Body of pancreas (tissue), 4 donors: Measurements from ENCODE around the gene SERPINB1. TPM values are rescaled to one million over a fixed set of nuclear protein-coding genes. Genes with fewer than 3 reads are reported as not detected.

Source experiments
- ATAC-seq: fragments of 150-250 bp; one replicate; pipeline ENCODE4 v1.9.1; 2016
- DNase-seq, 4 donors: peaks; one replicate each; pipeline ENCODE4 v3.0.0-alpha.2; 2019
- H3K27ac ChIP-seq, 4 donors: fragments of 200-600 bp; sonication (generic); 1 replicate in 3 of 4; 2 replicates in 1 of 4; pipeline versions ENCODE4 v1.5.1 to v1.6.1; 2016 to 2019; ENCODE audit warnings: mild to moderate bottlenecking in 1 of 4, mixed read lengths in 1 of 4, moderate library complexity in 1 of 4
- H3K27me3 ChIP-seq, 2 donors: fragments of 200-600 bp; sonication (generic); one replicate each; pipeline ENCODE4 v1.6.0; 2016; ENCODE audit warnings: mild to moderate bottlenecking in 1 of 2
- H3K36me3 ChIP-seq, 2 donors: fragments of 200-600 bp; sonication (generic); replicated peaks in 1 of 2; 2 replicates each; pipeline ENCODE4 v1.5.1; 2016; ENCODE audit warnings: low read depth in 2 of 2; ENCODE audit not compliant: insufficient read depth in 1 of 2
- H3K4me1 ChIP-seq: fragments of 200-600 bp; sonication (generic); one replicate; pipeline ENCODE4 v1.6.0; 2016
- H3K4me3 ChIP-seq, 2 donors: fragments of 200-600 bp; sonication (generic); 1 replicate in 1 of 2; 2 replicates in 1 of 2; pipeline ENCODE4 v1.5.1; 2016 to 2019
- H3K9me3 ChIP-seq, 3 donors: fragments of 200-600 bp; sonication (generic); 1 replicate in 2 of 3; 2 replicates in 1 of 3; pipeline ENCODE4 v1.5.1; 2016
- CTCF ChIP-seq, 7 experiments: fragments of 450-650 bp in 4 of 7; fragments of 200-600 bp in 3 of 7; sonication (generic) in 3 of 7; IDR thresholded peaks; one replicate each; pipeline ENCODE4 v1.5.1; 2016 to 2019; ENCODE audit warnings: antibody characterized with exemption in 7 of 7
- POLR2A ChIP-seq, 3 donors: fragments of 450-650 bp; IDR thresholded peaks; one replicate each; pipeline ENCODE4 v1.6.1; 2016; ENCODE audit warnings: antibody characterized with exemption in 3 of 3, mild to moderate bottlenecking in 2 of 3
- WGBS, 2 donors: methylation state at CpG; one replicate each; pipeline ENCODE4 v1.1.5; 2017; 5-methylcytosine and 5-hydroxymethylcytosine counted together
- intact Hi-C: fragments of 100-400 bp; cut with DNase I; formaldehyde crosslinking; loops from one replicate; pipeline ENCODE4 v1.15.1; 2023
- total RNA-seq, 2 donors: library from RNA; depleted of rRNA; stranded (reverse); fragments of >200 nt; gene quantifications; one replicate each; pipeline ENCODE4 v1.1.0, GENCODE V29; 2016

Gene SERPINB1
- total RNA-seq, 2 donors from 2014 or later, result 19.1 to 80.4 TPM

- Histone ChIP-seq H3K36me3 (peaks cover 0 to 7% of the 10 kb centered on the region in 2 donors), H3K27me3 (no peaks in the 10 kb centered on the region), H3K9me3 (no peaks in the 10 kb centered on the region), H3K4me3 (no peak overlapping the region), H3K4me1 (peaks cover 4% of the 10 kb centered on the region), H3K27ac (no peak overlapping the region)
- TF ChIP-seq CTCF (IDR thresholded peaks at IDR 0.05) (no peak), POLR2A (IDR thresholded peaks at IDR 0.05) (no peak)
- 90 to 93% methylated on average over 6 to 7 of the region's 7 CpGs for WGBS, 2 donors
- ATAC-seq (no peak), DNase-seq (no peak)
- intact Hi-C loops, result loop anchor here (5.0 to 10.0 kb wide), 2 partner anchors 72 to 160 kb away; no protein-coding TSS in a partner anchor
These were observed 56.7 kb downstream of the SERPINB1 start for GRCh38 chr6:2784930-2785329.

GRCh38 chr6:2784061-2784460 is 57.6 kb downstream of the SERPINB1 start:
- Histone ChIP-seq H3K27me3 (no peaks in the 10 kb centered on the region), H3K4me1 (peaks cover 4% of the 10 kb centered on the region), H3K9me3 (no peaks in the 10 kb centered on the region), H3K27ac (no peak overlapping the region), H3K36me3 (peaks cover 0 to 11% of the 10 kb centered on the region in 2 donors), H3K4me3 (no peak overlapping the region)
- no peak for ATAC-seq
- intact Hi-C loops, result loop anchor here (10.0 kb wide), 1 partner anchor 161 kb away; no protein-coding TSS in a partner anchor
- 86 to 88% methylated on average over 5 of the region's 5 CpGs for whole genome bisulfite sequencing, 2 donors
- no peak for DNase-seq
- TF ChIP-seq POLR2A (IDR thresholded peaks at IDR 0.05), result no peak
- no peak for TF ChIP-seq CTCF (IDR thresholded peaks at IDR 0.05)

- no peak for DNase-seq
- TF ChIP-seq POLR2A (IDR thresholded peaks at IDR 0.05), result no peak
- peak in 1 of 7 experiments; percentile 9 for TF ChIP-seq CTCF (IDR thresholded peaks at IDR 0.05)
- intact Hi-C loops, result loop anchor here (10.0 kb wide), 1 partner anchor 161 kb away; no protein-coding TSS in a partner anchor
- no peak overlapping the region for H3K27ac ChIP-seq
- no peak for ATAC-seq
- no peaks in the 10 kb centered on the region for H3K9me3 ChIP-seq
- H3K36me3 ChIP-seq, result peaks cover 0 to 12% of the 10 kb centered on the region in 2 donors
- WGBS, 2 donors, result 66 to 75% methylated on average over 19 of the region's 19 CpGs
- no peaks in the 10 kb centered on the region for H3K27me3 ChIP-seq
- H3K4me1 ChIP-seq, result peaks cover 4% of the 10 kb centered on the region
- no peak overlapping the region for H3K4me3 ChIP-seq
These were observed 58.3 kb downstream of the SERPINB1 start for GRCh38 chr6:2783188-2783963.

GRCh38 chr6:2782825-2783187 is 58.9 kb downstream of the SERPINB1 start:
- no peak for ATAC-seq
- Histone ChIP-seq H3K27ac (no peak overlapping the region), H3K36me3 (peaks cover 0 to 12% of the 10 kb centered on the region in 2 donors)

More at GRCh38 chr6:2782825-2783187, 58.9 kb downstream of the SERPINB1 start:
- Histone ChIP-seq H3K27me3 (no peaks in the 10 kb centered on the region), H3K9me3 (no peaks in the 10 kb centered on the region), H3K4me3 (no peak overlapping the region), H3K4me1 (peaks cover 4% of the 10 kb centered on the region)
- intact Hi-C loops, result loop anchor here (10.0 kb wide), 1 partner anchor 162 kb away; no protein-coding TSS in a partner anchor
- WGBS, 2 donors, result 84 to 90% methylated on average over 9 to 10 of the region's 10 CpGs
- DNase-seq, result no peak
- TF ChIP-seq CTCF (IDR thresholded peaks at IDR 0.05) (no peak), POLR2A (IDR thresholded peaks at IDR 0.05) (no peak)
